ENCODE data around the gene PTH2. TPM values are rescaled to one million over a fixed set of nuclear protein-coding genes. Genes with fewer than 3 reads are reported as not detected.

PTH2 gene
- total and polyA plus RNA-seq, 10 of the 15 experiments (the other 5 are each of a cell fraction or from before 2014, with no cell fraction given) = not detected

- Histone ChIP-seq H3K4me1 (ENCODE audit: control insufficient read depth, insufficient read depth, low read length) (no peaks in the 10 kb centered on the region; the same call in 1 of the 2 replicates), H3K27me3 (replicated peaks in 1 of 2; ENCODE audit: control insufficient read depth in 2 of 2, insufficient read depth in 2 of 2, low read length in 1 of 2) (no peaks in the 10 kb centered on the region), H4K20me1 (ENCODE audit: control insufficient read depth, insufficient read depth) (no peaks in the 10 kb centered on the region), H3K79me2 (ENCODE audit: control insufficient read depth, insufficient read depth, low read length) (no peaks in the 10 kb centered on the region), H3K4me3 (no peak overlapping the region), H3K9me3 (replicated peaks; ENCODE audit: control insufficient read depth, insufficient read depth, low read length) (no peaks in the 10 kb centered on the region), H3K36me3 (ENCODE audit: control insufficient read depth in 2 of 2, insufficient read depth in 2 of 2, low read length in 1 of 2) (no peaks in the 10 kb centered on the region), H3K9ac (ENCODE audit: control insufficient read depth, insufficient read depth, low read length) (no peak overlapping the region), H3K27ac (ENCODE audit: control insufficient read depth, insufficient read depth) (no peak overlapping the region), H3K4me2 (ENCODE audit: control insufficient read depth, insufficient read depth) (no peak overlapping the region), H2AFZ (ENCODE audit: control insufficient read depth, low read depth, low read length) (no peak overlapping the region)
- in situ Hi-C loops (cut with MboI) = no loop called here
- RAD21 ChIA-PET (ENCODE audit: unreplicated experiment) = interaction anchor here (0.7 to 1.3 kb wide), 7 partner anchors 12 to 168 kb away, joined by 3 to 5 read pairs (median 4); no protein-coding TSS in a partner anchor
- FAIRE-seq = no peak
- CTCF ChIA-PET = interaction anchor here (0.6 to 3.3 kb wide), 6 partner anchors 8 to 123 kb away, joined by 3 to 19 read pairs (median 4); no protein-coding TSS in a partner anchor
- WGBS (ENCODE audit: insufficient coverage, insufficient replicate concordance, low lambda C conversion rate, missing lambda C conversion rate) = 20% methylated on average over 13 of the region's 15 CpGs
- POLR2A ChIA-PET = interaction anchor here (0.5 to 1.0 kb wide), 5 partner anchors 14 to 183 kb away, joined by 3 to 6 read pairs (median 3); partner anchors contain the start of gene GFY
- DNase-seq (ENCODE audit: low read depth, low spot score) = no peak
- peak; percentile 47 for ATAC-seq
- SMC1A ChIA-PET (ENCODE audit: uncharacterized antibody, unreplicated experiment) = interaction anchor here (0.9 to 1.9 kb wide), 4 partner anchors 14 to 89 kb away, joined by 3 to 5 read pairs (median 4); no protein-coding TSS in a partner anchor
- no TSS peak for BruUV-seq (replicated peaks)
- intact Hi-C loops (cut with micrococcal nuclease; ENCODE audit: unreplicated experiment) = no loop called here
- TF ChIP-seq BCL3 (IDR thresholded peaks at IDR 0.05; ENCODE audit: borderline replicate concordance, insufficient read depth, low read depth, low read length, poor library complexity, severe bottlenecking) = no peak
- TF ChIP-seq RELB (IDR thresholded peaks at IDR 0.05; ENCODE audit: low read depth) = peak; percentile 34; the same call in 1 of the 2 replicates
- no peak for TF ChIP-seq MEF2A (IDR thresholded peaks at IDR 0.05; ENCODE audit: insufficient read depth, low read depth, low read length)
- TF ChIP-seq ZBTB11 (CRISPR knock-in tag; IDR thresholded peaks at IDR 0.05) = peak; percentile 44; the same call in 1 of the 2 replicates
- TF ChIP-seq SMARCA5 (IDR thresholded peaks at IDR 0.05) = peak; percentile 60; the same call in 1 of the 2 replicates
- TF ChIP-seq GATAD2B (conservative IDR thresholded peaks at IDR 0.05; ENCODE audit: low read depth) = 0 out of 2 replicates have a peak, but pooled peaks have one; percentile 26
Measured at GRCh38 chr19:49395581-49396407, 27.4 kb downstream of the PTH2 start.

All from GM12878 (cell line).